ENCODE results near the gene SIDT2.

DNA sequence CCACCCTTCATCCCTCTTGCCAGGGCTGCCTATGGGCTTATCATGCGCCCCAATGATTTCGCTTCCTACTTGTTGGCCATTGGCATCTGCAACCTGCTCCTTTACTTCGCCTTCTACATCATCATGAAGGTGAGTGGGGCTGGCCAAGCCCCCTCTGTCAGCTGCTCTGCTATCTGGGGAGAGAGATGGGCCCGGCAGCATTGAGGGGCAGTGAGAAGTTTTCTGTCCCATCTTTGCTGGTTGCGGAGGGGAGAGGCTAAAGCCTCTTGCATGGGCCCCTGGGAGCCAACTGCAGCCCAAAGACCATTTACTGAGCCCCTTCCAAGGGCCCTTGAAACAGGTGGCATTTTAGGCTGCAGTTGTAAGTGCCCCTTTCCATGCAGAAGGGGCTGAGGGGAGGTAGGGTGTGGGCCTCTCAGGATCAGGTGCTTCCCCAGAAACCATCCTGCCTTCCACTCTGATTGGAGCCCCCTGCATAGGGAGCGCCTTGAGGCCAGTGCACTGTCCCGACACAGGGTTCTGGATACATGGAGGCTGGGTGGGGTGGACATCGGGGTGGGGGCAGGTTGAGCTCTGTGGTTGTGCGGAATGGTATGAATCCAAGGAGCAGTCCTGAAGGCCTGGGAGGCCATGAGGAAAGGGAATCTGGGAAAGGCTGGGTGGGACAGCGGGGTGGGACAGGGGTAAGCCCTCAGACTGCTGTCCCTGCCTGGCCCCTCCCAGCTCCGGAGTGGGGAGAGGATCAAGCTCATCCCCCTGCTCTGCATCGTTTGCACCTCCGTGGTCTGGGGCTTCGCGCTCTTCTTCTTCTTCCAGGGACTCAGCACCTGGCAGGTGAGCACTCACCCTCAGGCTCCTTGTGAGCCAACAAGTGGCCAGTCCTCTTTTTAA, 14.8 kb downstream of the SIDT2 start:
- TF ChIP-seq, protein P1, sequence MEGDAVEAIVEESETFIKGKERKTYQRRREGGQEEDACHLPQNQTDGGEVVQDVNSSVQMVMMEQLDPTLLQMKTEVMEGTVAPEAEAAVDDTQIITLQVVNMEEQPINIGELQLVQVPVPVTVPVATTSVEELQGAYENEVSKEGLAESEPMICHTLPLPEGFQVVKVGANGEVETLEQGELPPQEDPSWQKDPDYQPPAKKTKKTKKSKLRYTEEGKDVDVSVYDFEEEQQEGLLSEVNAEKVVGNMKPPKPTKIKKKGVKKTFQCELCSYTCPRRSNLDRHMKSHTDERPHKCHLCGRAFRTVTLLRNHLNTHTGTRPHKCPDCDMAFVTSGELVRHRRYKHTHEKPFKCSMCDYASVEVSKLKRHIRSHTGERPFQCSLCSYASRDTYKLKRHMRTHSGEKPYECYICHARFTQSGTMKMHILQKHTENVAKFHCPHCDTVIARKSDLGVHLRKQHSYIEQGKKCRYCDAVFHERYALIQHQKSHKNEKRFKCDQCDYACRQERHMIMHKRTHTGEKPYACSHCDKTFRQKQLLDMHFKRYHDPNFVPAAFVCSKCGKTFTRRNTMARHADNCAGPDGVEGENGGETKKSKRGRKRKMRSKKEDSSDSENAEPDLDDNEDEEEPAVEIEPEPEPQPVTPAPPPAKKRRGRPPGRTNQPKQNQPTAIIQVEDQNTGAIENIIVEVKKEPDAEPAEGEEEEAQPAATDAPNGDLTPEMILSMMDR (IDR thresholded peaks at IDR 0.05; ENCODE audit: control extremely low read depth in 1 of 3, insufficient read depth in 1 of 3, low read depth in 1 of 3, low read length in 3 of 3), result no peak
- TF ChIP-seq CREB1 (IDR thresholded peaks at IDR 0.05) (no peak), TEAD4 (IDR thresholded peaks at IDR 0.05; ENCODE audit: low read depth, low read length) (no peak), POLR2A (IDR thresholded peaks at IDR 0.05; ENCODE audit: control extremely low read depth in 1 of 2, low read depth in 2 of 2, low read length in 2 of 2) (no peak), POLR2AphosphoS5 (IDR thresholded peaks at IDR 0.05; ENCODE audit: low read depth, low read length) (no peak), SP1 (IDR thresholded peaks at IDR 0.05; ENCODE audit: low read depth, low read length) (no peak), EZH2 (IDR thresholded peaks at IDR 0.05; ENCODE audit: low read depth, low read length, severe bottlenecking) (no peak), EP300 (IDR thresholded peaks at IDR 0.05; ENCODE audit: borderline replicate concordance in 1 of 2, low read depth in 2 of 2, low read length in 2 of 2) (no peak), HDAC6 (IDR thresholded peaks at IDR 0.05; ENCODE audit: low read depth, low read length) (no peak), ASH2L (IDR thresholded peaks at IDR 0.05; ENCODE audit: low read length) (no peak), CHD2 (IDR thresholded peaks at IDR 0.05; ENCODE audit: low read length) (no peak), JUND (IDR thresholded peaks at IDR 0.05; ENCODE audit: low read length) (no peak)

Measured in H1 (cell line).